Activated CD8-positive, alpha-beta T cell treated with anti-CD3 and anti-CD28 coated beads for 36 hours (primary cell): Measurements from ENCODE around the gene GLIS2. TPM values are rescaled to one million over a fixed set of nuclear protein-coding genes. Genes with fewer than 3 reads are reported as not detected.
A peak's percentile ranks its signal among the peaks of the same experiment; 100 is the strongest.

Source experiments
- ATAC-seq: fragments of 200-7000 bp; cut with Tn5 transposase; one replicate; pipeline ENCODE4 v1.10.0; 2021; ENCODE audit warnings: mild to moderate bottlenecking, moderate library complexity
- CTCF ChIA-PET: fragments of 350-600 bp; sonication (Branson Sonifier 250); formaldehyde crosslinking; loops from one replicate; lab custom pipeline; 2021; ENCODE audit warnings: antibody characterized with exemption; lab: Charles Lee
- POLR2A ChIA-PET: fragments of 350-600 bp; sonication (Branson Sonifier 250); formaldehyde crosslinking; loops from one replicate; lab custom pipeline; 2021; ENCODE audit warnings: antibody characterized with exemption; lab: Charles Lee
- DNase-seq: peaks from one replicate; pipeline ENCODE4 v3.0.0-alpha.2; 2020
- H3K27ac Mint-ChIP-seq: one replicate; pipeline ENCODE4 v1.8.0; 2021; ENCODE audit warnings: mild to moderate bottlenecking, mixed read lengths
- H3K27me3 Mint-ChIP-seq: one replicate; pipeline ENCODE4 v1.8.0; 2021; ENCODE audit warnings: mixed read lengths
- H3K36me3 Mint-ChIP-seq: one replicate; pipeline ENCODE4 v1.8.0; 2021; ENCODE audit warnings: low read depth, mixed read lengths
- H3K4me1 Mint-ChIP-seq: one replicate; pipeline ENCODE4 v1.8.0; 2021; ENCODE audit warnings: low read depth, mixed read lengths
- H3K4me3 Mint-ChIP-seq: one replicate; pipeline ENCODE4 v1.8.0; 2021; ENCODE audit warnings: mild to moderate bottlenecking, moderate library complexity, mixed read lengths
- H3K9me3 Mint-ChIP-seq: one replicate; pipeline ENCODE4 v1.8.0; 2021; ENCODE audit warnings: mixed read lengths
- CTCF ChIP-seq: fragments of 200-600 bp; IDR thresholded peaks from one replicate; pipeline ENCODE4 v1.8.0; 2022; ENCODE audit warnings: antibody characterized with exemption, mild to moderate bottlenecking
- intact Hi-C: fragments of 100-400 bp; cut with micrococcal nuclease; formaldehyde crosslinking; loops from one replicate; pipeline ENCODE4 v1.10.0; 2022
- total RNA-seq, 2 experiments: library from RNA; stranded (reverse); gene quantifications; one replicate each; pipeline ENCODE4 v1.2.3, GENCODE V29; 2021

Gene GLIS2
- total RNA-seq, 2 experiments from 2014 or later = 0.49 to 0.77 TPM

GRCh38 chr16:4271176-4272113, 44.4 kb upstream of the GLIS2 start:
- H3K27ac Mint-ChIP-seq = peak overlapping the region; percentile 96
- H3K9me3 Mint-ChIP-seq = no peaks in the 10 kb centered on the region
- DNase-seq = peak; percentile 96
- ChIA-PET POLR2A (interaction anchor here (0.7 to 9.4 kb wide), 16 partner anchors 10 to 554 kb away, joined by 3 to 78 read pairs (median 5); partner anchors contain the start of genes GLIS2, NMRAL1 and TRAP1), CTCF (interaction anchor here (0.9 to 4.3 kb wide), 9 partner anchors 10 to 288 kb away, joined by 3 to 29 read pairs (median 5); partner anchors contain the start of gene PAM16)
- H3K4me1 Mint-ChIP-seq = peaks cover 13% of the 10 kb centered on the region
- peak; percentile 81 for ATAC-seq
- peaks cover 9% of the 10 kb centered on the region for H3K36me3 Mint-ChIP-seq
- no peaks in the 10 kb centered on the region for H3K27me3 Mint-ChIP-seq
- peak overlapping the region; percentile 86 for H3K4me3 Mint-ChIP-seq
- TF ChIP-seq CTCF = no peak
- intact Hi-C loops = no loop called here

- Mint-ChIP-seq H3K9me3 (no peaks in the 10 kb centered on the region), H3K4me1 (peaks cover 13% of the 10 kb centered on the region), H3K4me3 (peak overlapping the region; percentile 86), H3K27me3 (no peaks in the 10 kb centered on the region), H3K36me3 (peaks cover 9% of the 10 kb centered on the region), H3K27ac (peak overlapping the region; percentile 86)
- intact Hi-C loops = no loop called here
- DNase-seq = no peak
- peak; percentile 6 for ATAC-seq
- no peak for TF ChIP-seq CTCF
- ChIA-PET POLR2A (interaction anchor here (0.6 to 9.4 kb wide), 14 partner anchors 11 to 202 kb away, joined by 3 to 78 read pairs (median 6); partner anchors contain the start of gene NMRAL1), CTCF (interaction anchor here (0.9 to 4.3 kb wide), 12 partner anchors 10 to 289 kb away, joined by 3 to 29 read pairs (median 4); partner anchors contain the start of gene PAM16)
Measured at GRCh38 chr16:4272114-4272956, 43.5 kb upstream of the GLIS2 start.

GRCh38 chr16:4273858-4274311, 42.0 kb upstream of the GLIS2 start:
- Mint-ChIP-seq H3K36me3 (peaks cover 3% of the 10 kb centered on the region), H3K9me3 (no peaks in the 10 kb centered on the region), H3K27me3 (no peaks in the 10 kb centered on the region), H3K4me3 (peak overlapping the region; percentile 86), H3K4me1 (peaks cover 10% of the 10 kb centered on the region), H3K27ac (peak overlapping the region; percentile 79)
- intact Hi-C loops = no loop called here
- peak; percentile 8 for ATAC-seq
- ChIA-PET POLR2A (interaction anchor here (0.7 to 9.4 kb wide), 7 partner anchors 13 to 158 kb away, joined by 3 to 78 read pairs (median 3); partner anchors contain the start of gene ADCY9), CTCF (interaction anchor here (0.7 to 4.3 kb wide), 10 partner anchors 12 to 142 kb away, joined by 3 to 20 read pairs (median 4); partner anchors contain the start of gene PAM16)
- DNase-seq = peak; percentile 62
- peak; percentile 65 for TF ChIP-seq CTCF

GRCh38 chr16:4275861-4276260, 40.0 kb upstream of the GLIS2 start:
- Mint-ChIP-seq H3K27me3 (no peaks in the 10 kb centered on the region), H3K4me1 (peaks cover 4% of the 10 kb centered on the region), H3K36me3 (peaks cover 1% of the 10 kb centered on the region), H3K27ac (no peak overlapping the region), H3K9me3 (no peaks in the 10 kb centered on the region), H3K4me3 (no peak overlapping the region)
- POLR2A ChIA-PET = interaction anchor here (0.6 kb wide), 1 partner anchor 1685 kb away, joined by 3 read pairs; no protein-coding TSS in a partner anchor
- no peak for TF ChIP-seq CTCF
- intact Hi-C loops = no loop called here
- CTCF ChIA-PET = interaction anchor here (1.1 to 2.7 kb wide), 4 partner anchors 13 to 22 kb away, joined by 3 to 18 read pairs (median 4); no protein-coding TSS in a partner anchor
- DNase-seq (no peak), ATAC-seq (no peak)
